Measurements from ENCODE around the gene ECEL1.

The ECEL1 gene

GRCh38 chr2:232523402-232523681 lies 35.7 kb upstream of the ECEL1 start:
- H3K36me3 ChIP-seq (ENCODE audit: insufficient read depth, low read length), result no peaks in the 10 kb centered on the region
- TF ChIP-seq EZH2 (IDR thresholded peaks at IDR 0.05; ENCODE audit: borderline replicate concordance, low read depth, low read length, severe bottlenecking) (no peak), CTCF (IDR thresholded peaks at IDR 0.05; ENCODE audit: borderline replicate concordance, extremely low read depth, low read length, poor library complexity, severe bottlenecking) (no peak)
- no peak overlapping the region for H3K4me3 ChIP-seq (ENCODE audit: low read depth in 1 of 2, low read length in 2 of 2)
- H2AFZ ChIP-seq (ENCODE audit: low read depth, low read length), result no peak overlapping the region
- no peak overlapping the region for H3K4me2 ChIP-seq (ENCODE audit: insufficient read depth, low read length)
- no peaks in the 10 kb centered on the region for H3K27me3 ChIP-seq (ENCODE audit: insufficient read depth, low read length, poor library complexity)
- H3K4me1 ChIP-seq (ENCODE audit: insufficient read depth, low read length), result peaks cover 2% of the 10 kb centered on the region; the same call in 1 of the 2 replicates
- H4K20me1 ChIP-seq (ENCODE audit: insufficient read depth, low read length), result no peaks in the 10 kb centered on the region
- no peak for ATAC-seq (ENCODE audit: insufficient read depth, low read depth)
- H3K79me2 ChIP-seq (ENCODE audit: insufficient read depth, low read length), result no peaks in the 10 kb centered on the region
- DNase-seq, result no peak
- no peak overlapping the region for H3K9ac ChIP-seq (ENCODE audit: low read depth, low read length)
- no peaks in the 10 kb centered on the region for H3K9me3 ChIP-seq (ENCODE audit: insufficient read depth, low read length, severe bottlenecking)
- no peak overlapping the region for H3K27ac ChIP-seq (ENCODE audit: low read length)

GRCh38 chr2:232522623-232523401 lies 35.2 kb upstream of the ECEL1 start:
- no peak for DNase-seq
- no peak overlapping the region for H3K4me3 ChIP-seq (ENCODE audit: low read depth in 1 of 2, low read length in 2 of 2)

GRCh38 chr2:232521959-232522622 lies 34.5 kb upstream of the ECEL1 start:
- no peaks in the 10 kb centered on the region for H3K9me3 ChIP-seq (ENCODE audit: insufficient read depth, low read length, severe bottlenecking)
- H3K27me3 ChIP-seq (ENCODE audit: insufficient read depth, low read length, poor library complexity), result no peaks in the 10 kb centered on the region
- DNase-seq (peak; percentile 48), ATAC-seq (ENCODE audit: insufficient read depth, low read depth) (peak; percentile 83)
- H3K79me2 ChIP-seq (ENCODE audit: insufficient read depth, low read length), result no peaks in the 10 kb centered on the region
- no peak overlapping the region for H2AFZ ChIP-seq (ENCODE audit: low read depth, low read length)
- no peaks in the 10 kb centered on the region for H4K20me1 ChIP-seq (ENCODE audit: insufficient read depth, low read length)
- H3K36me3 ChIP-seq (ENCODE audit: insufficient read depth, low read length), result no peaks in the 10 kb centered on the region
- H3K4me2 ChIP-seq (ENCODE audit: insufficient read depth, low read length), result no peak overlapping the region
- peaks cover 2% of the 10 kb centered on the region; the same call in 1 of the 2 replicates for H3K4me1 ChIP-seq (ENCODE audit: insufficient read depth, low read length)
- H3K27ac ChIP-seq (ENCODE audit: low read length), result no peak overlapping the region
- H3K9ac ChIP-seq (ENCODE audit: low read depth, low read length), result no peak overlapping the region
- no peak overlapping the region for H3K4me3 ChIP-seq (ENCODE audit: low read depth in 1 of 2, low read length in 2 of 2)
- TF ChIP-seq CTCF (IDR thresholded peaks at IDR 0.05; ENCODE audit: borderline replicate concordance, extremely low read depth, low read length, poor library complexity, severe bottlenecking) (peak; percentile 66), EZH2 (IDR thresholded peaks at IDR 0.05; ENCODE audit: borderline replicate concordance, low read depth, low read length, severe bottlenecking) (no peak)

More at GRCh38 chr2:232522623-232523401, 35.2 kb upstream of the ECEL1 start:
- H3K36me3 ChIP-seq (ENCODE audit: insufficient read depth, low read length), result no peaks in the 10 kb centered on the region
- no peak overlapping the region for H3K4me2 ChIP-seq (ENCODE audit: insufficient read depth, low read length)
- TF ChIP-seq CTCF (IDR thresholded peaks at IDR 0.05; ENCODE audit: borderline replicate concordance, extremely low read depth, low read length, poor library complexity, severe bottlenecking) (no peak), EZH2 (IDR thresholded peaks at IDR 0.05; ENCODE audit: borderline replicate concordance, low read depth, low read length, severe bottlenecking) (no peak)
- no peaks in the 10 kb centered on the region for H4K20me1 ChIP-seq (ENCODE audit: insufficient read depth, low read length)
- H3K4me1 ChIP-seq (ENCODE audit: insufficient read depth, low read length), result peaks cover 2% of the 10 kb centered on the region; the same call in 1 of the 2 replicates
- no peaks in the 10 kb centered on the region for H3K79me2 ChIP-seq (ENCODE audit: insufficient read depth, low read length)
- no peaks in the 10 kb centered on the region for H3K27me3 ChIP-seq (ENCODE audit: insufficient read depth, low read length, poor library complexity)
- no peak overlapping the region for H2AFZ ChIP-seq (ENCODE audit: low read depth, low read length)
- no peaks in the 10 kb centered on the region for H3K9me3 ChIP-seq (ENCODE audit: insufficient read depth, low read length, severe bottlenecking)
- no peak overlapping the region for H3K9ac ChIP-seq (ENCODE audit: low read depth, low read length)
- ATAC-seq (ENCODE audit: insufficient read depth, low read depth), result no peak
- H3K27ac ChIP-seq (ENCODE audit: low read length), result no peak overlapping the region

Data from DND-41 (cell line).